Lung (tissue), 12 donors: ENCODE data around the gene DDB1. TPM values are rescaled to one million over a fixed set of nuclear protein-coding genes. Genes with fewer than 3 reads are reported as not detected.

Experiments used
- ATAC-seq: fragments of 200-7000 bp; cut with Tn5 transposase; one replicate; pipeline ENCODE4 v1.9.1; 2020; ENCODE audit warnings: moderate number of reproducible peaks; ENCODE audit not compliant: insufficient read depth, low FRiP score
- DNase-seq, 3 donors: peaks; one replicate each; pipeline ENCODE4 v3.0.0-alpha.2; 2013 to 2017
- H3K27ac ChIP-seq, 2 donors: one replicate each; pipeline ENCODE4 v1.5.1; 2013; ENCODE audit warnings: mild to moderate bottlenecking in 2 of 2, moderate library complexity in 2 of 2, control low read depth in 1 of 2, inconsistent platforms in 1 of 2, low read depth in 1 of 2, low read length in 1 of 2
- H3K27me3 ChIP-seq, 3 donors: one replicate each; pipeline ENCODE4 v1.5.1; 2013; ENCODE audit warnings: low read length in 2 of 3; ENCODE audit not compliant: control insufficient read depth in 3 of 3, insufficient read depth in 3 of 3
- H3K36me3 ChIP-seq, 4 donors: one replicate each; pipeline ENCODE4 v1.5.1; 2013; ENCODE audit warnings: low read length in 4 of 4, mild to moderate bottlenecking in 1 of 4, moderate library complexity in 1 of 4; ENCODE audit not compliant: control insufficient read depth in 4 of 4, insufficient read depth in 4 of 4
- H3K4me1 ChIP-seq, 5 donors: one replicate each; pipeline ENCODE4 v1.5.1; 2013; ENCODE audit warnings: low read length in 5 of 5, mild to moderate bottlenecking in 2 of 5, moderate library complexity in 1 of 5; ENCODE audit not compliant: control insufficient read depth in 5 of 5, insufficient read depth in 5 of 5
- H3K4me3 ChIP-seq: one replicate; pipeline ENCODE4 v1.5.1; 2013; ENCODE audit warnings: mild to moderate bottlenecking, control low read depth, moderate library complexity
- H3K9ac ChIP-seq, 2 donors: one replicate each; pipeline ENCODE4 v1.5.1; 2013; ENCODE audit warnings: low read length in 2 of 2, control low read depth in 1 of 2; ENCODE audit not compliant: insufficient read depth in 1 of 2
- H3K9me3 ChIP-seq, 4 donors: one replicate each; pipeline ENCODE4 v1.5.1; 2013; ENCODE audit warnings: low read length in 3 of 4, mild to moderate bottlenecking in 1 of 4, moderate library complexity in 1 of 4; ENCODE audit not compliant: control insufficient read depth in 4 of 4, insufficient read depth in 3 of 4
- CTCF ChIP-seq: IDR thresholded peaks from 2 replicates; pipeline ENCODE4 v1.5.1; 2012; ENCODE audit warnings: mild to moderate bottlenecking; ENCODE audit errors: control extremely low read depth, extremely low read depth
- WGBS, 2 donors: extraction: QIAGEN DNeasy Blood & Tissue Kit; methylation state at CpG; one replicate each; pipeline ENCODE4 v1.1.7; 2013; 5-methylcytosine and 5-hydroxymethylcytosine counted together
- polyA plus RNA-seq, 2 donors: library from polyadenylated mRNA; stranded (reverse); fragments of 200-250 nt; gene quantifications; one replicate each; pipeline ENCODE4 v1.2.1, GENCODE V29; 2013
- total RNA-seq, 2 donors: library from RNA; depleted of rRNA in 1 of 2; stranded (reverse); fragments of >200 nt in 1 of 2; gene quantifications; one replicate each; pipeline ENCODE4 v1.2.1, GENCODE V29; 2014 to 2021
- donor health status: control.
- donor health status: control.
- donor health status: Bipolar disorder and iron deficiency.
- donor health status: healthy.
- donor health status: DM: yes; HTN: yes; CAD: no.

The DDB1 gene
- total and polyA plus RNA-seq, 4 donors: 88.5 to 184 (median 121) TPM

GRCh38 chr11:61367406-61367805 is 34.5 kb upstream of the DDB1 start:
- no peak for TF ChIP-seq CTCF
- peaks cover 0 to 26% (median 1%) of the 10 kb centered on the region in 5 donors for H3K4me1 ChIP-seq
- peaks cover 0 to 2% (median 0%) of the 10 kb centered on the region in 4 donors for H3K9me3 ChIP-seq
- H3K27ac ChIP-seq: no peak overlapping the region
- no peak overlapping the region for H3K4me3 ChIP-seq
- no peak for ATAC-seq
- 91 to 92% methylated on average over 6 of the region's 6 CpGs for WGBS, 2 donors
- no peak for DNase-seq
- H3K27me3 ChIP-seq: no peaks in the 10 kb centered on the region
- H3K36me3 ChIP-seq: peaks cover 19 to 43% (median 39%) of the 10 kb centered on the region in 4 donors
- no peak overlapping the region for H3K9ac ChIP-seq

GRCh38 chr11:61364012-61364675 is 31.2 kb upstream of the DDB1 start:
- WGBS, 2 donors: 93 to 95% methylated on average over 5 of the region's 5 CpGs
- H3K4me3 ChIP-seq: no peak overlapping the region
- no peak for DNase-seq
- ATAC-seq: no peak
- no peak for TF ChIP-seq CTCF
- no peak overlapping the region for H3K9ac ChIP-seq
- H3K27me3 ChIP-seq: no peaks in the 10 kb centered on the region
- peaks cover 0 to 18% (median 4%) of the 10 kb centered on the region in 5 donors for H3K4me1 ChIP-seq
- peaks cover 19 to 43% (median 34%) of the 10 kb centered on the region in 4 donors for H3K36me3 ChIP-seq
- H3K27ac ChIP-seq: no peak overlapping the region
- peaks cover 0 to 2% (median 0%) of the 10 kb centered on the region in 4 donors for H3K9me3 ChIP-seq

- DNase-seq: peak in 1 of 3 donors; percentile 26
- H3K27ac ChIP-seq: peak overlapping the region; percentile 99 to 100
- 1% methylated on average over 12 of the region's 12 CpGs for whole genome bisulfite sequencing, 2 donors
- H3K27me3 ChIP-seq: no peaks in the 10 kb centered on the region
- H3K9ac ChIP-seq: peak overlapping the region; percentile 46 to 90
- H3K36me3 ChIP-seq: peaks cover 19 to 34% (median 23%) of the 10 kb centered on the region in 4 donors
- peak overlapping the region; percentile 80 for H3K4me3 ChIP-seq
- peaks cover 0 to 18% (median 4%) of the 10 kb centered on the region in 5 donors for H3K4me1 ChIP-seq
- no peaks in the 10 kb centered on the region for H3K9me3 ChIP-seq
- ATAC-seq: no peak
- no peak for TF ChIP-seq CTCF
These were observed 29.6 kb upstream of the DDB1 start for GRCh38 chr11:61362542-61362875.
